RWPE2 (cell line): ENCODE data around the gene MRPS34.

ENCODE experiments used
- ATAC-seq: fragments of 200-7000 bp; cut with Tn5 transposase; 3 replicates; pipeline ENCODE4 v1.9.1; 2021; ENCODE audit warnings: low read depth
- DNase-seq: peaks from one replicate; pipeline ENCODE4 v3.0.0-alpha.2; 2020; ENCODE audit warnings: low spot score
- H3K27ac ChIP-seq: fragments of 450-650 bp; 2 replicates; pipeline ENCODE4 v1.5.1; 2017; ENCODE audit warnings: mild to moderate bottlenecking; ENCODE audit not compliant: poor library complexity, severe bottlenecking
- H3K27me3 ChIP-seq: fragments of 250-450 bp; sonication (Bioruptor Pico); 2 replicates; pipeline ENCODE4 v1.5.1; 2021; ENCODE audit warnings: mild to moderate bottlenecking, moderate library complexity; ENCODE audit not compliant: insufficient read depth, poor library complexity, severe bottlenecking
- H3K36me3 ChIP-seq: fragments of 250-450 bp; sonication (Bioruptor Pico); 2 replicates; pipeline ENCODE4 v1.5.1; 2020; ENCODE audit warnings: low read depth, mild to moderate bottlenecking, moderate library complexity
- H3K4me1 ChIP-seq: fragments of 250-450 bp; sonication (Bioruptor Pico); 2 replicates; pipeline ENCODE4 v1.5.1; 2021; ENCODE audit warnings: mild to moderate bottlenecking, moderate library complexity; ENCODE audit not compliant: insufficient read depth, poor library complexity, severe bottlenecking
- H3K4me3 ChIP-seq: fragments of 250-450 bp; sonication (Bioruptor Pico); 2 replicates; pipeline ENCODE4 v1.5.1; 2021; ENCODE audit warnings: mild to moderate bottlenecking, moderate library complexity; ENCODE audit not compliant: severe bottlenecking
- H3K9me3 ChIP-seq: fragments of 250-450 bp; sonication (Bioruptor Pico); 2 replicates; pipeline ENCODE4 v1.5.1; 2021; ENCODE audit warnings: mild to moderate bottlenecking, moderate library complexity; ENCODE audit not compliant: severe bottlenecking
- CTCF ChIP-seq: fragments of 450-650 bp; IDR thresholded peaks from one replicate; pipeline ENCODE4 v1.5.1; 2017; ENCODE audit warnings: mild to moderate bottlenecking, moderate library complexity; ENCODE audit not compliant: poor library complexity, severe bottlenecking

Gene MRPS34

GRCh38 chr16:1776991-1777374, 4.0 kb upstream of the MRPS34 start:
- H3K4me1 ChIP-seq, result no peaks in the 10 kb centered on the region
- H3K4me3 ChIP-seq, result no peak overlapping the region
- peaks cover 32% of the 10 kb centered on the region for H3K36me3 ChIP-seq
- no peak for TF ChIP-seq CTCF
- ATAC-seq (no peak), DNase-seq (no peak)
- no peak overlapping the region for H3K27ac ChIP-seq
- no peaks in the 10 kb centered on the region for H3K27me3 ChIP-seq
- H3K9me3 ChIP-seq, result no peaks in the 10 kb centered on the region

- no peak overlapping the region for H3K4me3 ChIP-seq
- no peak for ATAC-seq
- no peaks in the 10 kb centered on the region for H3K4me1 ChIP-seq
- no peak for TF ChIP-seq CTCF
- H3K27me3 ChIP-seq, result no peaks in the 10 kb centered on the region
- H3K27ac ChIP-seq, result no peak overlapping the region
- no peak for DNase-seq
- H3K36me3 ChIP-seq, result peaks cover 34% of the 10 kb centered on the region
- H3K9me3 ChIP-seq, result no peaks in the 10 kb centered on the region
Observed at GRCh38 chr16:1776672-1776955, 3.7 kb upstream of the MRPS34 start.

- Histone ChIP-seq H3K36me3 (peaks cover 33% of the 10 kb centered on the region), H3K9me3 (no peaks in the 10 kb centered on the region), H3K27me3 (no peaks in the 10 kb centered on the region), H3K4me1 (no peaks in the 10 kb centered on the region), H3K27ac (no peak overlapping the region), H3K4me3 (no peak overlapping the region)
- ATAC-seq (no peak), DNase-seq (no peak)
- no peak for TF ChIP-seq CTCF
Observed at GRCh38 chr16:1775846-1776671, 3.1 kb upstream of the MRPS34 start.

- H3K27ac ChIP-seq, result peak overlapping the region; percentile 66
- no peaks in the 10 kb centered on the region for H3K9me3 ChIP-seq
- no peak for TF ChIP-seq CTCF
- no peak for DNase-seq
- no peak overlapping the region for H3K4me3 ChIP-seq
- H3K4me1 ChIP-seq, result peaks cover 1% of the 10 kb centered on the region
- ATAC-seq, result no peak
- H3K27me3 ChIP-seq, result no peaks in the 10 kb centered on the region
- H3K36me3 ChIP-seq, result peaks cover 28% of the 10 kb centered on the region
Observed at GRCh38 chr16:1775006-1775845, 2.3 kb upstream of the MRPS34 start.

GRCh38 chr16:1774448-1774780, 1.5 kb upstream of the MRPS34 start:
- H3K27ac ChIP-seq, result peak overlapping the region; percentile 66
- no peak for ATAC-seq
- H3K9me3 ChIP-seq, result no peaks in the 10 kb centered on the region
- no peak for TF ChIP-seq CTCF
- no peak for DNase-seq
- peak overlapping the region; percentile 83 for H3K4me3 ChIP-seq
- H3K36me3 ChIP-seq, result peaks cover 30% of the 10 kb centered on the region
- H3K4me1 ChIP-seq, result peaks cover 4% of the 10 kb centered on the region
- no peaks in the 10 kb centered on the region for H3K27me3 ChIP-seq
